PC-9 (cell line): ENCODE data around the gene TUBB8.

Experiments used
- CTCF ChIP-seq: fragments of 200-600 bp; sonication (generic); conservative IDR thresholded peaks from 2 replicates; pipeline ENCODE4 v1.6.1; 2017; ENCODE audit warnings: mixed run types, antibody characterized with exemption, mild to moderate bottlenecking, moderate library complexity
- EZH2 ChIP-seq: fragments of 200-600 bp; sonication (generic); IDR thresholded peaks from 2 replicates; pipeline ENCODE4 v1.8.0; 2017; ENCODE audit warnings: antibody characterized with exemption, low read depth

- TF ChIP-seq CTCF (no peak), EZH2 (no peak)
These were observed 43.1 kb upstream of the TUBB8 start for GRCh38 chr10:92153-92552.
